Peyer's patch (tissue), 4 donors: ENCODE results near the gene MKS1. TPM values are rescaled to one million over a fixed set of nuclear protein-coding genes. Genes with fewer than 3 reads are reported as not detected.

Source experiments
- DNase-seq, 3 donors: peaks; one replicate each; pipeline ENCODE4 v3.0.0-alpha.2; 2017 to 2019
- H3K27ac ChIP-seq, 4 donors: fragments of 200-600 bp; sonication (generic); one replicate each; pipeline ENCODE4 v1.5.1; 2016 to 2019
- H3K27me3 ChIP-seq, 2 donors: fragments of 200-600 bp; sonication (generic); one replicate each; pipeline ENCODE4 v1.5.1; 2019
- H3K36me3 ChIP-seq, 3 donors: fragments of 200-600 bp; sonication (generic); one replicate each; pipeline ENCODE4 v1.5.1; 2016 to 2019
- H3K4me1 ChIP-seq, 4 donors: fragments of 200-600 bp; sonication (generic); one replicate each; pipeline ENCODE4 v1.5.1; 2016 to 2019
- H3K4me3 ChIP-seq, 4 donors: fragments of 200-600 bp; sonication (generic); 1 replicate in 3 of 4; 2 replicates in 1 of 4; pipeline ENCODE4 v1.5.1; 2016 to 2019; ENCODE audit warnings: mild to moderate bottlenecking in 1 of 4
- H3K9me3 ChIP-seq, 4 donors: fragments of 200-600 bp; sonication (generic); one replicate each; pipeline ENCODE4 v1.5.1; 2016 to 2019; ENCODE audit warnings: mild to moderate bottlenecking in 1 of 4
- POLR2A ChIP-seq, 2 donors: fragments of 450-650 bp; IDR thresholded peaks; one replicate each; pipeline ENCODE4 v1.5.1; 2017; ENCODE audit warnings: antibody characterized with exemption in 2 of 2, mild to moderate bottlenecking in 2 of 2, moderate library complexity in 2 of 2
- total RNA-seq, 4 donors: library from RNA; depleted of rRNA; stranded (reverse); fragments of >200 nt; gene quantifications; one replicate each; pipeline ENCODE4 v1.1.0, GENCODE V29; 2016
- TF ChIP-seq, protein P1 (sequence below), 6 experiments: fragments of 450-650 bp in 4 of 6; fragments of 200-600 bp in 2 of 6; sonication (generic) in 1 of 6; IDR thresholded peaks; one replicate each; pipeline ENCODE4 v1.5.1; 2017 to 2019; ENCODE audit warnings: antibody characterized with exemption in 6 of 6, mild to moderate bottlenecking in 3 of 6, moderate library complexity in 1 of 6

Gene MKS1
- total RNA-seq, 4 donors from 2014 or later, result 6.7 to 20.9 (median 14.8) TPM

DNA sequence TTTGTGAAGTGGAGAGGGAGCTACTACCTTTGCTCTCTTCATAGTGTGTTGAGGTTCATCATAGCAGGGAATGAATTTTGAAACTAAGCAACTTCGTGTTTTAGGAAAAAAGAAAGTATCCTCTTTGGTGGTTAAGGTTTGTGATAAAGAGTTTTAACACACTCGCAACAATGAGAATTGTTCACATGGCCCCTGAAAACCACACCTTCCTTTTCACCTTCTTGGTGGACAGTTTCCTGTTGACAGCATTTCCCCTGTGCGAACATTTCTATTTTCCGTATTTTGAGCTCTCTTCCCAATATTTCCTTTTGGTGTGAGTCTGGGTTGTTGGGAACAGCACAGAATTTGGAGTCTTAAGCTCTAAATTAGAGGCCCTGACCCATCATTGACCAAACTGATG, 48.4 kb downstream of the MKS1 start:
- H3K27me3 ChIP-seq, result no peaks in the 10 kb centered on the region

DNA sequence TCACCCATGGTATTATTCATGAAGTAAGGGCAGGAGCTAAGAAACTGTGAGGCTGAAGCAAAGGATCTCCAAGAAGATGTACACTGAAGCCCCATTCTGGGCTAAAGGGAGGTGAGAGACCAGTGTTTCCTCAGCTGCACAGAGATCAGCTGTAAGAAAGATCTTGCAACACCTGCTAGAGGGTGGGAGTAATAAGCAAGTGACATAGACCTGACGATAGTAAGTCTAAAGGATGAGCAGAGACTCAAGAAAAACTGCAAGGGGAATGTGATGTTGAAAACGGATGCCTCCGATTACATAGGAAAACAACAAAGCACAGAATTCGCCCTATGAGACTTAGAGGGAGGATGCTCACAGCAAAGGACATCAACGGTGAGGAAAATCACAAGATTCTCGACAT, 52.4 kb downstream of the MKS1 start, which contains the start of gene OR4D2:
OR4D2 (plus strand) TSS at position 301 of the 400 bp plus-strand sequence. CDS start 2,674 bp downstream, outside the sequence.
- Histone ChIP-seq H3K4me1 (no peaks in the 10 kb centered on the region), H3K27me3 (no peaks in the 10 kb centered on the region), H3K4me3 (no peak within 1 kb of the TSS), H3K9me3 (no peaks in the 10 kb centered on the region), H3K36me3 (no peaks in the 10 kb centered on the region), H3K27ac (no peak within 1 kb of the TSS)
- TF ChIP-seq, protein P1, sequence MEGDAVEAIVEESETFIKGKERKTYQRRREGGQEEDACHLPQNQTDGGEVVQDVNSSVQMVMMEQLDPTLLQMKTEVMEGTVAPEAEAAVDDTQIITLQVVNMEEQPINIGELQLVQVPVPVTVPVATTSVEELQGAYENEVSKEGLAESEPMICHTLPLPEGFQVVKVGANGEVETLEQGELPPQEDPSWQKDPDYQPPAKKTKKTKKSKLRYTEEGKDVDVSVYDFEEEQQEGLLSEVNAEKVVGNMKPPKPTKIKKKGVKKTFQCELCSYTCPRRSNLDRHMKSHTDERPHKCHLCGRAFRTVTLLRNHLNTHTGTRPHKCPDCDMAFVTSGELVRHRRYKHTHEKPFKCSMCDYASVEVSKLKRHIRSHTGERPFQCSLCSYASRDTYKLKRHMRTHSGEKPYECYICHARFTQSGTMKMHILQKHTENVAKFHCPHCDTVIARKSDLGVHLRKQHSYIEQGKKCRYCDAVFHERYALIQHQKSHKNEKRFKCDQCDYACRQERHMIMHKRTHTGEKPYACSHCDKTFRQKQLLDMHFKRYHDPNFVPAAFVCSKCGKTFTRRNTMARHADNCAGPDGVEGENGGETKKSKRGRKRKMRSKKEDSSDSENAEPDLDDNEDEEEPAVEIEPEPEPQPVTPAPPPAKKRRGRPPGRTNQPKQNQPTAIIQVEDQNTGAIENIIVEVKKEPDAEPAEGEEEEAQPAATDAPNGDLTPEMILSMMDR (IDR thresholded peaks at IDR 0.05), result no peak
- no peak for TF ChIP-seq POLR2A (IDR thresholded peaks at IDR 0.05)
- no peak for DNase-seq

More for the DNA sequence above, 48.4 kb downstream of the MKS1 start:
- Histone ChIP-seq H3K4me1 (no peaks in the 10 kb centered on the region), H3K36me3 (no peaks in the 10 kb centered on the region), H3K4me3 (no peak overlapping the region), H3K27ac (no peak overlapping the region), H3K9me3 (no peaks in the 10 kb centered on the region)
- TF ChIP-seq, protein P1 (IDR thresholded peaks at IDR 0.05), result no peak
- TF ChIP-seq POLR2A (IDR thresholded peaks at IDR 0.05), result no peak
- no peak for DNase-seq

DNA sequence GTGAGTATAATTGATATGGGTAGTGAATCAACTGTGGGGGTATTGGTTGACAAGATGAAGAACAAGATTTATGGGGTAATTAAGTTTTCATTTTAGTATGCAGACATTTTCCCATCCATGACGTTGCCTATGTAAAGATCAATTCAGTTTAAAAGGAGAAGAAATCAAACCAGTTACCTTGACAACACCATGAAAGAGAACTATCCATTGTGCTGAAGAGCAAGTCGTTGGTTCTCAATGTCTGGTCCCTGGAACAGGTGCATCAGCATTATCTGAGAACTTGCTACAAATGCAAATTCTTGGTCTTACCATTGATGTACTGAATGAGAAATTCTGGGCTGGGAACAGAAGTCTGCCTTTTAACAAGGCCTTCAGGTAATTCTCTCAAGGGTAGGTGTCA, 53.1 kb downstream of the MKS1 start:
- no peaks in the 10 kb centered on the region for H3K4me1 ChIP-seq
- H3K4me3 ChIP-seq, result no peak overlapping the region
- TF ChIP-seq, protein P1 (IDR thresholded peaks at IDR 0.05), result no peak
- TF ChIP-seq POLR2A (IDR thresholded peaks at IDR 0.05), result no peak
- H3K9me3 ChIP-seq, result no peaks in the 10 kb centered on the region
- no peaks in the 10 kb centered on the region for H3K27me3 ChIP-seq
- no peak for DNase-seq
- no peak overlapping the region for H3K27ac ChIP-seq
- H3K36me3 ChIP-seq, result no peaks in the 10 kb centered on the region

DNA sequence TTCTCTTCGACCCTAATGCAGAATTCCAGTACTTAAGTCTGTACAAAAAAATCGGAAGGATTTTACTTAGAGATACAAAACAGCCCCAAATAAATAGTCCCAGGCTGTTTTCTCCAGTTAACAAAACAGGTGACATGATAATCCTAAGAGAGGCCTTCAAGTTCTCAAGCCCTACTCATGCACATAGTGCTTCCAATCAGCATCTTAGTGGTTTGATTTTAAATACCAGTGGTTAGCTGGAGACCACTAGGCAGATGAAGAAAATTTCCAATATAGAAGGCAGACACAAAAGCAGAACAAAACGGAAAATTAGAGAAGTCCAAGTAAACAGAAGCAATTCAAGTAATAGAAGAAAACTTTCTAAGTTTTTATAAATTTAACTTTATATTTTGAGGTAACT, 57.5 kb downstream of the MKS1 start:
- Histone ChIP-seq H3K9me3 (no peaks in the 10 kb centered on the region), H3K27ac (no peak overlapping the region), H3K36me3 (no peaks in the 10 kb centered on the region), H3K4me3 (no peak overlapping the region), H3K27me3 (no peaks in the 10 kb centered on the region), H3K4me1 (peaks cover 0 to 4% (median 0%) of the 10 kb centered on the region in 4 donors)
- TF ChIP-seq, protein P1 (IDR thresholded peaks at IDR 0.05), result no peak
- TF ChIP-seq POLR2A (IDR thresholded peaks at IDR 0.05), result no peak
- DNase-seq, result no peak

DNA sequence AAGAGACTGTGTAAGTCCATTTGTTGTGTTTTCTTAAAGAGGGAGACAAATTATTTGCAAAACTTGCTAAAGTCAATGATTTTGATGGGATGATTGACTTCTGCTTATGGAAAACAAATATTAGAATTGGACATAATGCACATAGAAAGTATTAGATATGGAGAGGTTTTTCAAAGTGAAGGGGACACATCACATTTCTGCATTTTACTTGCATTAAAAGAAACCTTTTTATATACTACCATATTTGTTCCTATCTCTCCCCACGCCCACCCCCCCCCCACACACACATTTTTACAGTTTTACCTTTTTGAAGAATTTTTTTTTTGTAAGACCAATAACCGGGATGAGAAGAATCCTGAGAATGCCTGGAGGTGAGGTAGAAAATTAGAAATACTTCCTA, 60.9 kb downstream of the MKS1 start:
- H3K27me3 ChIP-seq, result no peaks in the 10 kb centered on the region
- H3K27ac ChIP-seq, result no peak overlapping the region
- DNase-seq, result no peak
- H3K4me3 ChIP-seq, result no peak overlapping the region
- no peaks in the 10 kb centered on the region for H3K9me3 ChIP-seq
- H3K36me3 ChIP-seq, result no peaks in the 10 kb centered on the region
- peaks cover 0 to 4% (median 0%) of the 10 kb centered on the region in 4 donors for H3K4me1 ChIP-seq
- no peak for TF ChIP-seq POLR2A (IDR thresholded peaks at IDR 0.05)
- TF ChIP-seq, protein P1 (IDR thresholded peaks at IDR 0.05), result no peak
